Mammary epithelial cell (primary cell): Measurements from ENCODE around the gene MID2.

Source experiments
- CTCF ChIP-seq, 2 donors: IDR thresholded peaks in 1 of 2; conservative IDR thresholded peaks in 1 of 2; 2 replicates each; pipeline ENCODE4 v1.5.1; 2011 to 2012; ENCODE audit warnings: inconsistent platforms in 2 of 2, low read length in 2 of 2, mild to moderate bottlenecking in 2 of 2, control low read depth in 1 of 2, low read depth in 1 of 2; ENCODE audit not compliant: insufficient read depth in 1 of 2; ENCODE audit errors: extremely low read depth in 1 of 2
- EZH2 ChIP-seq: IDR thresholded peaks from 2 replicates; pipeline ENCODE4 v1.6.1; 2012; ENCODE audit warnings: low read length, inconsistent platforms, borderline replicate concordance

GRCh38 chrX:107851215-107851614 is 25.5 kb downstream of the MID2 start:
- TF ChIP-seq CTCF (conservative IDR thresholded peaks at IDR 0.05 in 1 of 2, IDR thresholded peaks at IDR 0.05 in 1 of 2; ENCODE audit: extremely low read depth in 1 of 2, insufficient read depth in 1 of 2, low read depth in 1 of 2, low read length in 2 of 2) = no peak
- TF ChIP-seq EZH2 = no peak
